ENCODE measurements around the gene FLNB. TPM values are rescaled to one million over a fixed set of nuclear protein-coding genes. Genes with fewer than 3 reads are reported as not detected.

FLNB gene
- total and polyA plus RNA-seq, 2 of the 13 experiments (the other 11 are each of a cell fraction or from before 2014, with no cell fraction given), result 106 to 130 TPM

DNA sequence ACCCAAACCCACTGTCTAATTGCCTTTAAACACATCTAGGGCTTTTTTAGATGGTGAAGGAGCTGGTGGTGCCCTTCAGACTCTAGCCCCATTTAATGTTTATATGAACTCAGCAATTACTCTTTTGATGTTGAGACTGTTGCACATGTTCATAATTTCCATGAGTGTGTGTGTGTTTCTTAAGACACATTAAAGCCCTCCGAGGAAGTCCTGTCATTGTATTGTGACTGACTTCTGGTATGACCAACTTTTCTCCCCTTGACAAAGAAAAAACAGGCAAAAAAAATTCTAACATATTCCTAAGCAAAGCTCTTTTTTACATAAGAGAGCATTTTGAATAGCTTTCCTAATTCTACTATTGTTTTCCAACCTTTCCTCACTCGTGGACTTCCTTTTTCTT, 91.6 kb downstream of the FLNB start:
- Histone ChIP-seq H3K27me3 (ENCODE audit: control insufficient read depth in 1 of 2, insufficient read depth in 2 of 2, low read length in 2 of 2) (no peaks in the 10 kb centered on the region), H3K36me3 (replicated peaks in 1 of 2; ENCODE audit: control insufficient read depth in 1 of 2, insufficient read depth in 2 of 2, low read length in 2 of 2) (peaks cover 34 to 78% of the 10 kb centered on the region in 2 experiments), H3K27ac (ENCODE audit: extremely low read length, insufficient read depth, low read length) (peak overlapping the region; percentile 21), H3K4me2 (ENCODE audit: low read depth, low read length) (no peak overlapping the region), H3K79me2 (ENCODE audit: insufficient read depth, low read length) (peaks cover 16% of the 10 kb centered on the region), H4K20me1 (ENCODE audit: insufficient read depth, low read length) (no peaks in the 10 kb centered on the region), H3K4me1 (ENCODE audit: insufficient read depth, low read length) (peaks cover 68% of the 10 kb centered on the region), H3K9ac (ENCODE audit: insufficient read depth, low read depth, low read length) (no peak overlapping the region), H3K4me3 (replicated peaks in 1 of 3; ENCODE audit: insufficient read depth in 1 of 3, low read depth in 2 of 3, low read length in 3 of 3) (no peak overlapping the region), H2AFZ (ENCODE audit: low read length) (no peak overlapping the region), H3K9me3 (ENCODE audit: low read length) (no peaks in the 10 kb centered on the region)
- ATAC-seq (no peak), FAIRE-seq (no peak), DNase-seq (ENCODE audit: low spot score) (no peak)
- intact Hi-C loops (cut with micrococcal nuclease; ENCODE audit: unreplicated experiment), result loop anchor here (5.0 kb wide), 4 partner anchors 33 to 138 kb away; no protein-coding TSS in a partner anchor
- ChIA-PET CTCF (ENCODE audit: low intra/inter-chr PET ratio, low total read pairs) (no interaction called here), POLR2A (interaction anchor here (1.2 to 5.0 kb wide), 3 partner anchors 28 to 40 kb away, joined by 4 to 46 read pairs (median 26); no protein-coding TSS in a partner anchor)
- BruUV-seq (replicated peaks), result no TSS peak
- in situ Hi-C loops (cut with HindIII; ENCODE audit: extremely low pct_ligation_motif_present, low pct_unique_long_range_greater_than_20kb), result no loop called here
- 94% methylated on average over 2 of the region's 2 CpGs for WGBS (ENCODE audit: low lambda C conversion rate)
- TF ChIP-seq ZSCAN29 (CRISPR knock-in tag; conservative IDR thresholded peaks at IDR 0.05), result no peak
- TF ChIP-seq ZSCAN30 (CRISPR knock-in tag; IDR thresholded peaks at IDR 0.05), result no peak
- TF ChIP-seq SMAD1 (CRISPR knock-in tag; IDR thresholded peaks at IDR 0.05; ENCODE audit: borderline replicate concordance, low read depth), result no peak
- no peak for TF ChIP-seq PHF5A (CRISPR knock-in tag; IDR thresholded peaks at IDR 0.05; ENCODE audit: low read depth, unreplicated experiment)
- no peak for TF ChIP-seq ZFP36L2 (CRISPR knock-in tag; IDR thresholded peaks at IDR 0.05)
- TF ChIP-seq, protein P1, sequence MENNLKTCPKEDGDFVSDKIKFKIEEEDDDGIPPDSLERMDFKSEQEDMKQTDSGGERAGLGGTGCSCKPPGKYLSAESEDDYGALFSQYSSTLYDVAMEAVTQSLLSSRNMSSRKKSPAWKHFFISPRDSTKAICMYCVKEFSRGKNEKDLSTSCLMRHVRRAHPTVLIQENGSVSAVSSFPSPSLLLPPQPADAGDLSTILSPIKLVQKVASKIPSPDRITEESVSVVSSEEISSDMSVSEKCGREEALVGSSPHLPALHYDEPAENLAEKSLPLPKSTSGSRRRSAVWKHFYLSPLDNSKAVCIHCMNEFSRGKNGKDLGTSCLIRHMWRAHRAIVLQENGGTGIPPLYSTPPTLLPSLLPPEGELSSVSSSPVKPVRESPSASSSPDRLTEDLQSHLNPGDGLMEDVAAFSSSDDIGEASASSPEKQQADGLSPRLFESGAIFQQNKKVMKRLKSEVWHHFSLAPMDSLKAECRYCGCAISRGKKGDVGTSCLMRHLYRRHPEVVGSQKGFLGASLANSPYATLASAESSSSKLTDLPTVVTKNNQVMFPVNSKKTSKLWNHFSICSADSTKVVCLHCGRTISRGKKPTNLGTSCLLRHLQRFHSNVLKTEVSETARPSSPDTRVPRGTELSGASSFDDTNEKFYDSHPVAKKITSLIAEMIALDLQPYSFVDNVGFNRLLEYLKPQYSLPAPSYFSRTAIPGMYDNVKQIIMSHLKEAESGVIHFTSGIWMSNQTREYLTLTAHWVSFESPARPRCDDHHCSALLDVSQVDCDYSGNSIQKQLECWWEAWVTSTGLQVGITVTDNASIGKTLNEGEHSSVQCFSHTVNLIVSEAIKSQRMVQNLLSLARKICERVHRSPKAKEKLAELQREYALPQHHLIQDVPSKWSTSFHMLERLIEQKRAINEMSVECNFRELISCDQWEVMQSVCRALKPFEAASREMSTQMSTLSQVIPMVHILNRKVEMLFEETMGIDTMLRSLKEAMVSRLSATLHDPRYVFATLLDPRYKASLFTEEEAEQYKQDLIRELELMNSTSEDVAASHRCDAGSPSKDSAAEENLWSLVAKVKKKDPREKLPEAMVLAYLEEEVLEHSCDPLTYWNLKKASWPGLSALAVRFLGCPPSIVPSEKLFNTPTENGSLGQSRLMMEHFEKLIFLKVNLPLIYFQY (CRISPR knock-in tag; IDR thresholded peaks at IDR 0.05; ENCODE audit: borderline replicate concordance), result no peak
- no peak for TF ChIP-seq SKI (IDR thresholded peaks at IDR 0.05; ENCODE audit: partially characterized antibody)
- TF ChIP-seq POLR2AphosphoS5 (IDR thresholded peaks at IDR 0.05; ENCODE audit: low read depth, low read length), result no peak
- TF ChIP-seq RERE (CRISPR knock-in tag; IDR thresholded peaks at IDR 0.05; ENCODE audit: low read depth), result no peak
- TF ChIP-seq STAT6 (CRISPR knock-in tag; IDR thresholded peaks at IDR 0.05; ENCODE audit: borderline replicate concordance), result no peak
- TF ChIP-seq STAT5B (CRISPR knock-in tag; IDR thresholded peaks at IDR 0.05), result no peak
- TF ChIP-seq RFX3 (CRISPR knock-in tag; IDR thresholded peaks at IDR 0.05), result no peak
